Measurements from ENCODE around the gene LRGUK.
A peak's percentile ranks its signal among the peaks of the same experiment; 100 is the strongest.
"Not testable (repeated sequence)": the region's sequence is repeated elsewhere in the genome, so short reads cannot be mapped to it uniquely, and the experiment has no call there.

Gene LRGUK, protein sequence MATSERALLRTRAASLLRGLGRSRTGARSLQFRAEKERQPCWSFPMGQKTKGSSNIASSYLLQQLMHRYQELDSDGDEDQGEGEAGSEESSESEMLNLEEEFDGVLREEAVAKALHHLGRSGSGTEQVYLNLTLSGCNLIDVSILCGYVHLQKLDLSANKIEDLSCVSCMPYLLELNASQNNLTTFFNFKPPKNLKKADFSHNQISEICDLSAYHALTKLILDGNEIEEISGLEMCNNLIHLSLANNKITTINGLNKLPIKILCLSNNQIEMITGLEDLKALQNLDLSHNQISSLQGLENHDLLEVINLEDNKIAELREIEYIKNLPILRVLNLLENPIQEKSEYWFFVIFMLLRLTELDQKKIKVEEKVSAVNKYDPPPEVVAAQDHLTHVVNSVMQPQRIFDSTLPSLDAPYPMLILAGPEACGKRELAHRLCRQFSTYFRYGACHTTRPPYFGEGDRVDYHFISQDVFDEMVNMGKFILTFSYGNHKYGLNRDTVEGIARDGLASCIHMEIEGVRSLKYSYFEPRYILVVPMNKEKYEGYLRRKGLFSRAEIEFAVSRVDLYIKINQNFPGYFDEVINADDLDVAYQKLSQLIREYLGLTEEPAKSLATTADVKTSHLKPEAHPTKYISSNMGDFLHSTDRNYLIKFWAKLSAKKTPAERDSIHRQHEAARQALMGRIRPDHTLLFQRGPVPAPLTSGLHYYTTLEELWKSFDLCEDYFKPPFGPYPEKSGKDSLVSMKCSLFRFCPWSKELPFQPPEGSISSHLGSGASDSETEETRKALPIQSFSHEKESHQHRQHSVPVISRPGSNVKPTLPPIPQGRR

GRCh38 chr7:134126966-134127848 lies at the start of gene LRGUK:
Gene LRGUK, plus strand, starts transcription at chr7:134127340. Its CDS starts 28 bp downstream, at chr7:134127368.
- DNase-seq (ENCODE audit: low read depth) = peak; percentile 72

- DNase-seq (ENCODE audit: low read depth) = not testable (repeated sequence)
These were observed 49.6 kb upstream of the LRGUK start for GRCh38 chr7:134077560-134077959.

GRCh38 chr7:134078991-134079390 lies 48.1 kb upstream of the LRGUK start:
- DNase-seq (ENCODE audit: low read depth) = no peak

DNA sequence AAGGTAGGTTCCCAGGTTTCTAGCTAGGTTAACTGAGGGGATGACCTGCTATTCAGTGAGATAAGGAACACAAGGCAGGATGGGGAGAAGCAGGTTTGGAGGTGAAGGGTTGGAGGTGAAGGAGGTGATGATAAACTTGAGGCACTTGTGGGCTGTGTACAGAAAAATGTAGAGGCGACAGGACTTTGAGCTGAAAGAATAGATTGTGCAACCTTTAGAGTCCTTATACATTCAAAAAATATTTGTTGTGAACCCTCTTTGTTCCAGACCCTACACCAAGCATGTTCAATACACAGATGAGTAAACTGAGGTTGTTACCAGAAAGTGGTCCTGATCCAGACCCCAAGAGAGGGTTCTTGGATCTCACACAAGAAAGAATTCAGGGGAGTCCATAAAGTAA lies 45.4 kb upstream of the LRGUK start:
- DNase-seq (ENCODE audit: low read depth) = no peak

DNA sequence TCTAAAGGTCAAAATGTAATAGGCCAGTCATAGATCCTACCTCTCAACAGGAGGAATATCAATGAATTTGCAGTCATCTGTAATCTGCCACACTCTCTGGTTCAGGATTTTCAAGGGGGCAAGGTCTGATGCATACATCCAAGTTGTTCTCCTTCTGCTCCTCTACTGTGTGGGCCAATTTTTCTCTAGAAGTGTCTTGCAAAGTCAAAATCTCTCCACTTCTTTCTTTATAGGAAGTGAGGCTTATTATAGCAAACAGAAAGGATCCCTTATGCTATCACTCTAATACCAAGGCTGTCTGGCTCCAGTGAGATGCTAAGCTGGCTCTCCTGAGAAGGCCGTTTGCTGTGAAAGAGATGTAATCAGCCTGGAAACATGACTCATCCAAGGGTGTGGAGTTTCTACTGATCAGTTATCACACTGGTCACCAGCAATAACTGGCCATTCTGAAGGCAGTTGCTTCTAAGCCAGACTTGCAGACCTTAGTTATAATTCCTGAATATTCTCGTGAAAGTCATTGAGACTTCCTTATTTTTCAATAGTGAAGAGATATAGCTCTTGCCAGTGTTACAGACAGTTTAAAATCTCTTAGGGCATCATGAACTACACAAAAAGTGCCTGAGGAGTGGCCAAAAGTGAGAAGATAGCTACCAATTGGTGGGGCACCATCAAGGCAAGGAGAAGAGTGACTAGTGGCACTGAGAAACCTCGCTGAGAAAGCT lies 43.2 kb upstream of the LRGUK start:
- DNase-seq (ENCODE audit: low read depth) = no peak

DNA sequence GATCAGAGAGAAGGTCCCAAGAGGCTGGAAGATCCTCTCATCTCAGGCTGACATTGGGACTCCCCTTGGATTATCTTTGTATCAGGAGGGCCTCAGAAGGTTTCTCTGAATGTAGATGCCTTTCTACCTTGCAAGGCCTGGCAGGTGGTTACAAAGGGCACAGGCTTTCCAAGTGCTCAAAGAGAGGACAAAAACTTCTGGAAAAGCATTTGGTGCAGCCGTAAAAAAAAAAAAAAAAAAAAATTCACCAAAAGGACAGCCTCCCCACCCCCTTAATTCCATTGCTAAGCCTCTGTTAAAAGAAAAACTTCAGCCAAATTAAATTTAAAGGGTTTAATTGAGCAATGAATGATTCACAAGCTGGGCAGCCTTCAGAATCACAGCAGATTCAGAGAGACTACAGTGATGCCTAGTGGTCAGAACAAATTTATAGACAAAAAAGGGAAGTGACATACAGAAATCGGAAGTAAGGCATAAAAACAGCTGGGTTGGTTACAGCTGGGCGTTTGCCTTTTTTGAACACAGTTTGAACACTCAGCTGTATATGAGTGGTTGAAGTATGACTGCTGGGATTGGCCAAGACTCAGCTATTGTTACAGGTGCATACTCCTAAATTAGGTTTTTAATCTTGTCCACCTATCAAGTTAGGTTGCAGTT lies 42.5 kb upstream of the LRGUK start:
- DNase-seq (ENCODE audit: low read depth) = no peak

DNA sequence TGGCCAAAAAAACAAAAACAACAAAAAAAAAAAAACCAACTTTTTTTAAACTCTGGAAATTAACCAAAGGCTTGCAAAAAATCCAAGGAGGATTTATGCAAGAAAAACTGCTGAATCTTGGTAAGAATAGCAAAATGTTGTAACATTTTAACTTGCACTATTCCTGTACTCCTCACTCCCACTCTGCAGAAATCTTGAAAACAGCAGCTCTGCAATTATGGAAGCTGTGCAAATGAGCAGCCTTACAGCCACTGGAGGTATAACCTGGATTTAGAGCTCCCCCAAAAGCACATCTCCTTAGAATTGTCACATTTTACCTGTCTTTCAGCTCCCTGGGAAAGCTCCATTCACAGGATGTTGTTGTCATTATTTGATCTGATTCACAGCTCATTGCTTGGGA lies 41.8 kb upstream of the LRGUK start:
- DNase-seq (ENCODE audit: low read depth) = no peak

- DNase-seq (ENCODE audit: low read depth) = no peak
These were observed 40.0 kb upstream of the LRGUK start for GRCh38 chr7:134086998-134087735.

DNA sequence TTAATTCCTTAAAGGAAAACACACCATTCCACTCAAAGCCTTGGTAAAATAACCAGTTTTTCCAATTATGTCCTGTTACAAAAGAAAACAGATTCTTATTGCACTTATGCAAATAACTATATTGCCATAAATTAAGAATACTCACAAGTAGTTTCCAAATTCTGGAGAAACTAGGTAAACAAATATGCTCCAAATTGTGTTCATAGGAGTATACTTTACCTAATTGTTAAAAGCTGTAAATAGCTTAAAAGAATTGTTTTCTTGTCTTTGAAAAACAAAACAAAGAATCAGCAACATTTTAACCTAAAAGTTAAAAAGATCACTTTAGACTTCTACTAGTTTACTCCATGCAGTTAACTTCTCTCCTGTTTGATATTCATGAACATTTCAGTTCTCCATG lies 38.9 kb upstream of the LRGUK start:
- DNase-seq (ENCODE audit: low read depth) = no peak

- no peak for DNase-seq (ENCODE audit: low read depth)
These were observed 37.7 kb upstream of the LRGUK start for GRCh38 chr7:134089446-134089845.

GRCh38 chr7:134098072-134098471 lies 29.1 kb upstream of the LRGUK start:
- no peak for DNase-seq (ENCODE audit: low read depth)

DNA sequence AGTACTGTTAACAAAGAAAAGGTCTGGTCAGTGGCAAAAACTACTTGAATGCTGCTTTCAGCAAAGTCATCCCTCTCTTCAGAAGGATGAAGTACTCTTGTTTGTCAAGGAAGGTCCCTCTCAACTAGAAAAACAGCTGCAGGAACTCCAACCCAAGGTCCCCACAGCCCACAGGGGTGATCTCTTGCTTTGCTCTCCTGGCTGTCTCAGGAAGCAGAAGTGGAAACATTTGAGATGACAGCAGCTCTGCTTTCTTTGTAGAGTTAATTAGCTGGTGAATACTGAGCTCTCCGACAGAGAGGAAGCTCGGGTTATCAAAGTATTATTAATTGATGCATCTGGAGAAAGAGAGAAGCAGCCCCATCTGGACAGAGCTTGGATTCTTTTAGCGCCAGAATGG lies 25.4 kb upstream of the LRGUK start:
- no peak for DNase-seq (ENCODE audit: low read depth)

DNA sequence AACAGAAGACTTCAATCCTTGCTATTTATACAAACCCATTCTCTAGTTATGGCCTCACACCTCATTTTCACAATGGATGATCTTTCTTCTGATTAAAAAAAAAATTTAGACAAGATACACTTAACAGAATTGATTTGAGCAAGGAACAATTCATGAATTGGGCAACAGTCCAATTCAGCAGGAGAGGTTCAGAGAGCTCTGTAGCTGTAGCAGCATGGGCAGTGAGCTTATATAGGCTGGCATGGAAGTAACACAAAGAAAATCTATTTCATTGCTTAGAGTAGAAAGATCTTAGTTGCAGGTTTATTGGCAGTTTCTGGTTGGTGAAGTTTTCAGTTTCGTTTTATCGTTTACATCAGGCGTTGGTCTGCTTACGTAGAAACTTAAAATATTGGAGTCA lies 23.0 kb upstream of the LRGUK start:
- DNase-seq (ENCODE audit: low read depth) = no peak

DNA sequence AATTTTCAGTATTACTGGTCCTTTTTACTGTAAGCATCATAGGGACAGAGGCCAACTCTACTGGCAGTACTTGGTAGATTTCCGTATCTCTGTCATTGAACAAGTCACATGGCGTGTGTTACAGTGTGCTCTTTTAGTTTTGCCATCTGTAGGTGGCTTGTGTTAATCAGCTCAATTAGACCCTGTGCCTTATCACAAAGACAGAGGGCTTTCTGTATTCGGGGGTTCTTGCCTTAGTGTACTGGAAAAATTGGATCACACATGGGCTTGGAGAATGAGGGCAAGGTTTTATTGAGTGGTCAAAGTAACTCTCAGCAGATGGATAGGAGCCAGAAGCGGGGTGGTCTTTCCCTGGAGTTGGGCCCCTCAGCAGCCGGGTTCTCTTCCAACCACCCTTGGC lies 21.3 kb upstream of the LRGUK start:
- no peak for DNase-seq (ENCODE audit: low read depth)

- no peak for DNase-seq (ENCODE audit: low read depth)
These were observed 18.3 kb upstream of the LRGUK start for GRCh38 chr7:134108802-134109201.

DNA sequence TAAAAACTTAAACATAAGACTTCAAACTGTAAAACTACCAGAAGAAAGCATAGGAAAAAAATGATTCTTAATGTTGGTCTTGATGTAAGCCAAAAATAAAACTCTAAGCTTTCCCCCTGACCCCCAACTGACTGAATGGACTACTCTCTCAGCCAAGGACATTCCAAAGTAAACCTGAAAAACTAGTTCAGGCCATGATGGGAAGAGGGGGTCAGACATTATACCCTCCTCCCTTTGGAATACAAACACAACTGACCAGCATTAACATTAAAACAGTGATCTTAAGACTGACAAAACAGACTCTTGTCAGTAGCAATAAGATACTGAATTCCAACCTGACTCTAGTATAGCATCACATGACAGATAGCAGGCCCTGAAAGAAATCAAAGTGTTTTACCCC lies 13.5 kb upstream of the LRGUK start:
- no peak for DNase-seq (ENCODE audit: low read depth)

- DNase-seq (ENCODE audit: low read depth) = no peak
These were observed 12.1 kb upstream of the LRGUK start for GRCh38 chr7:134114992-134115391.

- no peak for DNase-seq (ENCODE audit: low read depth)
These were observed 6.7 kb upstream of the LRGUK start for GRCh38 chr7:134120405-134120804.

DNA sequence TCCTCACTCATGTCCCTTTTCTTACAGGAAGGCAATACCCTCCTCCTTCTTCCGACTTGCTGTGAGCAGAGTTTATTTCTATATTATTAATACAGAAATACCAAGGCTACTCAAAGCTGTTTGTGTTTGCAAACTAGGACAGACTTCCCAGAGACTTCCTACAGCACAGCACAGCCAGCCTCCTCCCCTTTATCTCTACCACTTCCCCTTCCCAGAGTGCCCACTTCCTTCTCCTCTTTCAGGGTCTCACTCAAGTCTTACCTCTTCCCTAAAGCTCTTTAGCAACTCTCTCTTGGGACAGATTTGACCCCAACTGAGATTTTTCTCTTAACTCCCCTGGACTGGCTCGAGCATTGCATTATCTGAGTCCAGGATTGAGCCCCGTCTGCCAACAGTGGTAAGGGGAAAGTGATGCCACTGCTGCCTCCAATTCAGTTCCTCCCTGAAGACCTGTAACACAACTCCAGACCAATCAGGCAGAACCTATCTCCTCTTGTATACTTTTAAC lies 5.5 kb upstream of the LRGUK start:
- DNase-seq (ENCODE audit: low read depth) = no peak

GRCh38 chr7:134122980-134123379 lies 4.2 kb upstream of the LRGUK start:
- no peak for DNase-seq (ENCODE audit: low read depth)

Data from activated T-cell treated with anti-CD3 and anti-CD28 coated beads for 24 hours (primary cell).